ENCODE measurements around the gene PRDM11.

DNA sequence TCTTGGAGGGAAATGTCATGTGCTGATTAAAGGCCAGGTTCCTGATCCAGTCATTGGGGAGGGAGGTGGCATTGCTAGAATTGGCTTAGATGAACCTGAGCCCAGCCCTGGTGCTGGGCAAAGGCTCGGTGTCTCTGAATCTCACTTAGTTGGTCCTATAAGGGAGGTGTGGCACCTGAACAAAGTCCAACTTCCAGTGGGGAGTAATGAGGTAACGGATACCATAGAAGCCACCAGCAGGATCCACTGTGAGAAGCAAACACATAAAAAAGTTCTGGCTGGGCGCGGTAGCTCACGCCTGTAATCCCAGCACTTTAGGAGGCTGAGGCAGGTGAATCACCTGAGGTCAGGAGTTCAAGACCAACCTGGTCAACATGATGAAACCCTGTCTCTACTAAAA, 26.6 kb downstream of the PRDM11 start:
- TF ChIP-seq CTCF (IDR thresholded peaks at IDR 0.05) (no peak), POLR2AphosphoS5 (IDR thresholded peaks at IDR 0.05) (no peak), POLR2A (IDR thresholded peaks at IDR 0.05; ENCODE audit: low read depth) (no peak)
